ENCODE results near the gene ME3. TPM values are rescaled to one million over a fixed set of nuclear protein-coding genes. Genes with fewer than 3 reads are reported as not detected.
"Not testable (repeated sequence)": the region's sequence is repeated elsewhere in the genome, so short reads cannot be mapped to it uniquely, and the experiment has no call there.

Gene ME3
- total RNA-seq, 1 donor from 2014 or later = 28.5 TPM

- no peak overlapping the region for H3K4me3 ChIP-seq
- H3K36me3 ChIP-seq = no peaks in the 10 kb centered on the region
- no peak overlapping the region for H3K27ac ChIP-seq
- no peak for DNase-seq (ENCODE audit: extremely low spot score in 2 of 2)
- intact Hi-C loops (cut with DNase I) = no loop called here
- no peaks in the 10 kb centered on the region for H3K9me3 ChIP-seq
- no peaks in the 10 kb centered on the region for H3K27me3 ChIP-seq
- no peaks in the 10 kb centered on the region for H3K4me1 ChIP-seq
- TF ChIP-seq POLR2AphosphoS5 (IDR thresholded peaks at IDR 0.05; ENCODE audit: insufficient read depth in 1 of 2, low read depth in 1 of 2) (no peak), POLR2A (IDR thresholded peaks at IDR 0.05) (no peak), CTCF (IDR thresholded peaks at IDR 0.05) (no peak)
Measured at GRCh38 chr11:86418106-86418505, 254.3 kb downstream of the ME3 start.

GRCh38 chr11:86416951-86417350 is 255.5 kb downstream of the ME3 start:
- H3K4me3 ChIP-seq; H3K4me1 ChIP-seq; H3K27ac ChIP-seq; DNase-seq (ENCODE audit: extremely low spot score in 2 of 2); H3K27me3 ChIP-seq; intact Hi-C loops (cut with DNase I); H3K9me3 ChIP-seq; H3K36me3 ChIP-seq: not testable (repeated sequence)

GRCh38 chr11:86416494-86416893 is 255.9 kb downstream of the ME3 start:
- H3K4me3 ChIP-seq = no peak overlapping the region
- H3K27me3 ChIP-seq = no peaks in the 10 kb centered on the region
- no peaks in the 10 kb centered on the region for H3K4me1 ChIP-seq
- H3K9me3 ChIP-seq = no peaks in the 10 kb centered on the region
- H3K27ac ChIP-seq = no peak overlapping the region
- DNase-seq (ENCODE audit: extremely low spot score in 2 of 2) = no peak
- no peaks in the 10 kb centered on the region for H3K36me3 ChIP-seq
- intact Hi-C loops (cut with DNase I) = no loop called here
- TF ChIP-seq POLR2A (IDR thresholded peaks at IDR 0.05) = no peak
- no peak for TF ChIP-seq POLR2AphosphoS5 (IDR thresholded peaks at IDR 0.05; ENCODE audit: insufficient read depth in 1 of 2, low read depth in 1 of 2)
- no peak for TF ChIP-seq CTCF (IDR thresholded peaks at IDR 0.05)

- H3K4me3 ChIP-seq = no peak overlapping the region
- no peaks in the 10 kb centered on the region for H3K4me1 ChIP-seq
- H3K27ac ChIP-seq = no peak overlapping the region
- intact Hi-C loops (cut with DNase I) = no loop called here
- TF ChIP-seq CTCF (IDR thresholded peaks at IDR 0.05) (no peak), POLR2AphosphoS5 (IDR thresholded peaks at IDR 0.05; ENCODE audit: insufficient read depth in 1 of 2, low read depth in 1 of 2) (no peak), POLR2A (IDR thresholded peaks at IDR 0.05) (no peak)
- no peak for DNase-seq (ENCODE audit: extremely low spot score in 2 of 2)
- H3K9me3 ChIP-seq = no peaks in the 10 kb centered on the region
- H3K36me3 ChIP-seq = no peaks in the 10 kb centered on the region
- no peaks in the 10 kb centered on the region for H3K27me3 ChIP-seq
Measured at GRCh38 chr11:86415026-86415425, 257.4 kb downstream of the ME3 start.

GRCh38 chr11:86414032-86414431 is 258.4 kb downstream of the ME3 start:
- Histone ChIP-seq H3K27me3 (no peaks in the 10 kb centered on the region), H3K27ac (no peak overlapping the region), H3K36me3 (no peaks in the 10 kb centered on the region), H3K4me3 (no peak overlapping the region), H3K9me3 (no peaks in the 10 kb centered on the region), H3K4me1 (no peaks in the 10 kb centered on the region)
- TF ChIP-seq POLR2AphosphoS5 (IDR thresholded peaks at IDR 0.05; ENCODE audit: insufficient read depth in 1 of 2, low read depth in 1 of 2) (no peak), POLR2A (IDR thresholded peaks at IDR 0.05) (no peak), CTCF (IDR thresholded peaks at IDR 0.05) (no peak)
- DNase-seq (ENCODE audit: extremely low spot score in 2 of 2) = no peak
- intact Hi-C loops (cut with DNase I) = no loop called here

GRCh38 chr11:86408845-86409244 is 263.6 kb downstream of the ME3 start:
- intact Hi-C loops (cut with DNase I) = no loop called here
- H3K27ac ChIP-seq = no peak overlapping the region
- no peak overlapping the region for H3K4me3 ChIP-seq
- no peaks in the 10 kb centered on the region for H3K27me3 ChIP-seq
- no peaks in the 10 kb centered on the region for H3K36me3 ChIP-seq
- H3K4me1 ChIP-seq = no peaks in the 10 kb centered on the region
- no peaks in the 10 kb centered on the region for H3K9me3 ChIP-seq
- no peak for DNase-seq (ENCODE audit: extremely low spot score in 2 of 2)
- TF ChIP-seq CTCF (IDR thresholded peaks at IDR 0.05) (no peak), POLR2A (IDR thresholded peaks at IDR 0.05) (no peak), POLR2AphosphoS5 (IDR thresholded peaks at IDR 0.05; ENCODE audit: insufficient read depth in 1 of 2, low read depth in 1 of 2) (no peak)

Measured in vagina (tissue), 2 donors.